K562 treated with DMSO at 1 percent for 12 hours (cell line): ENCODE measurements around the gene ZNF710. TPM values are rescaled to one million over a fixed set of nuclear protein-coding genes. Genes with fewer than 3 reads are reported as not detected.

Experiments used
- total RNA-seq: library from RNA; unstranded; fragments of 300-600 nt; gene quantifications from 2 replicates; pipeline ENCODE4 v1.2.3, GENCODE V29; 2022; ENCODE audit not compliant: insufficient read depth

The ZNF710 gene, protein sequence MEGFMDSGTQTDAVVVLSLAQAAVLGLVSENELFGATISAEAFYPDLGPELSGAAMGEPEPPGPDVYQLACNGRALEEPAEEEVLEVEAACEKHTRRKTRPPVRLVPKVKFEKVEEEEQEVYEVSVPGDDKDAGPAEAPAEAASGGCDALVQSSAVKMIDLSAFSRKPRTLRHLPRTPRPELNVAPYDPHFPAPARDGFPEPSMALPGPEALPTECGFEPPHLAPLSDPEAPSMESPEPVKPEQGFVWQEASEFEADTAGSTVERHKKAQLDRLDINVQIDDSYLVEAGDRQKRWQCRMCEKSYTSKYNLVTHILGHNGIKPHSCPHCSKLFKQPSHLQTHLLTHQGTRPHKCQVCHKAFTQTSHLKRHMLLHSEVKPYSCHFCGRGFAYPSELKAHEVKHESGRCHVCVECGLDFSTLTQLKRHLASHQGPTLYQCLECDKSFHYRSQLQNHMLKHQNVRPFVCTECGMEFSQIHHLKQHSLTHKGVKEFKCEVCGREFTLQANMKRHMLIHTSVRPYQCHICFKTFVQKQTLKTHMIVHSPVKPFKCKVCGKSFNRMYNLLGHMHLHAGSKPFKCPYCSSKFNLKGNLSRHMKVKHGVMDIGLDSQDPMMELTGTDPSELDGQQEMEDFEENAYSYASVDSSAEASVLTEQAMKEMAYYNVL
- 5.2 and 16.1 TPM in 2 replicates for total RNA-seq

DNA sequence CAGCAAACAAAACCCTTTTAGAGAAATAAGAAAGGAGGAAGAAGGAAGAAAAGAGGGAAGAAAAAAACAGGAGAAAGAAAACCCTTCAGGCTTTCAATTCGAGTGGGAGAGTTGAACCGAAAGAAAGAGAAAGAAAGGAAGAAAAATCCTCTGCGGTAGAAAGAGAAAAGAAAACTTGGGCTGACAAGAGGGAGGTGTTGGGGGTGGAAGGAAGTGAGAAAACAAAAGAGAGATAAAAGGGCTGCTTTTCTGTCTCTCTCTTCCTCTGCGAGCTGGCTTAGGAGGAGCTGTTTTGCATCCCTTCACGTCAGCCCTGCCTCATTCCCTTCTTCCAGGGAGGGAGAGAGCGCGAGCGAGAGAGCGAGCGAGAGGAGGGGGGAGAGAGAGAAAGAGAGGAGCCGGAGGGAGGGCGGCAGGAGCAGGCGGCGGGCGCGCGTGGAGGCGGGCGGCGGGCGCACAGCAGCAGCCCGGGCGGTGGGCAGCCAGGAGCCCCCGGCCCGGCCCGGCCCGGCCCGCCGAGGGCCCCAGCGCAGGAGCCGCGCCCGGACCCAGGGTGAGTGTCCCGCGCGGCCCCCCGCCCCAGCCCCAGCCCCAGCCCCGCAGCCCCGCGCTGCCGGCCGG lies at the start of gene ZNF710:
Gene ZNF710 (plus strand): TSS at position 263 of the 621 bp plus-strand sequence. CDS start 65,814 bp downstream, outside the sequence.

DNA sequence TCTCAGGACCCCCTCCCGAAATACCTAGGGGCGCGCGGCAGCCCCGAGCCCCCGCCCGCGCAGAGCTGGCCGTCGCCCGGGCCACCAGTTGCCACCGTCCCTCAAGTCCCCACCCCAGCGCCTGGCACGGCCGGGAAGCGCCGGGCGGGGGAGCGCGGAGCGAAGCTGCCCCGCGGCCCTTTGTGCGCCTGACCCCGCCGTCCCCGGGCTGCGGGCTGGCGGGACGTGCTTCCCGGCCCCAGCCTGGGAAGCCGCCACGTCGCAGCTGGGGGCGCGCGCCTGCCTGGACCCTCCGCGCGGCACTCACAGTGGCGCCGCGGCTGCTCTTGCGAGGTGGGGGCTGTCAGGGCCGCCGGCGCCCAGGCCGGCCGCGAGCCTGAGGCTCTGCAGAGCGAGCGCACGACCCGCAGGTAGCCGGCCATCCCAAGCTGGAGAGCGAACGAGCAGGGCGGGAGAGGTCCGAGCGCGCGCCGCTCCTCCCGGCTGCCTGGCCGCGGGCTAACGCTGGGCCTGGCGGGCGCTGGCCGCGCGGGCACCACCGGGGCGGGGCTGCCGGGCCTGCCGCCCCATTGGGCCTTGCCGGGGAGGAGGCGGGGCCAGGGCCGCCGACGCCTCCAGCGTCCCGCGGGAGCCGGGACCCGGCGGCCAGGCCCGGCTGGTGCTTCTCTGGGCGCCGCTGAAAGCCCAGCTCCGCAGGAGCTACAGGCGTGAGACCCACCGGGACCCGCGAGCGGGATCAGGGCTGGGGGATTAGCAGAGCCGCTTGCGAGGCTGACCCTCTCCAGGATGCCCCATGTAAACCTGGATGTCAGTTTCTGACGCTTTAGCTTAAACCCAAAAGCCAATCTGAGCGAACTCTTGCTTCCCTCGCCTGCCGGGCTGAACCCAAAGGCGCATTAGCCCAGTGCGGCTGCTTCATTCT lies 101.1 kb downstream of the ZNF710 start, which contains the start of gene IDH2:
Gene IDH2 (minus strand): TSS at position 500 of the 922 bp plus-strand sequence. CDS start 78 bp downstream, at position 422.

Other genes with a start within 250 kb of the ZNF710 start
- gene MESP2, start 225.0 kb upstream of the ZNF710 start, total RNA-seq, result not detected in 2 replicates
- 0.42 and 4.7 TPM in 2 replicates for gene ANPEP, start 186.5 kb upstream of the ZNF710 start, total RNA-seq
- gene AP3S2, start 107.3 kb upstream of the ZNF710 start, total RNA-seq, result 14.5 and 42.3 TPM in 2 replicates
- not detected in 2 replicates for gene ARPIN, start 88.4 kb upstream of the ZNF710 start, total RNA-seq
- gene IDH2, start 101.1 kb downstream of the ZNF710 start, total RNA-seq, result 101 and 108 TPM in 2 replicates
- gene SEMA4B, start 200.0 kb downstream of the ZNF710 start, total RNA-seq, result 19.0 and 41.5 TPM in 2 replicates
- 114 and 174 TPM in 2 replicates for gene CIB1, start 232.6 kb downstream of the ZNF710 start, total RNA-seq
- gene GDPGP1, start 232.9 kb downstream of the ZNF710 start, total RNA-seq, result 7.1 and 8.9 TPM in 2 replicates
- gene TTLL13, start 248.2 kb downstream of the ZNF710 start, total RNA-seq, result 0.30 TPM in 1 of 2 replicates, not detected in the other